NT2/D1 (cell line): ENCODE data around the gene RADIL.

Source experiments
- YY1 ChIP-seq: IDR thresholded peaks from 2 replicates; pipeline ENCODE4 v1.6.1; 2011; ENCODE audit not compliant: insufficient read length, insufficient read depth
- ZNF274 ChIP-seq: IDR thresholded peaks from 2 replicates; pipeline ENCODE4 v1.6.1; 2011; ENCODE audit warnings: mild to moderate bottlenecking, low read depth, low read length

DNA sequence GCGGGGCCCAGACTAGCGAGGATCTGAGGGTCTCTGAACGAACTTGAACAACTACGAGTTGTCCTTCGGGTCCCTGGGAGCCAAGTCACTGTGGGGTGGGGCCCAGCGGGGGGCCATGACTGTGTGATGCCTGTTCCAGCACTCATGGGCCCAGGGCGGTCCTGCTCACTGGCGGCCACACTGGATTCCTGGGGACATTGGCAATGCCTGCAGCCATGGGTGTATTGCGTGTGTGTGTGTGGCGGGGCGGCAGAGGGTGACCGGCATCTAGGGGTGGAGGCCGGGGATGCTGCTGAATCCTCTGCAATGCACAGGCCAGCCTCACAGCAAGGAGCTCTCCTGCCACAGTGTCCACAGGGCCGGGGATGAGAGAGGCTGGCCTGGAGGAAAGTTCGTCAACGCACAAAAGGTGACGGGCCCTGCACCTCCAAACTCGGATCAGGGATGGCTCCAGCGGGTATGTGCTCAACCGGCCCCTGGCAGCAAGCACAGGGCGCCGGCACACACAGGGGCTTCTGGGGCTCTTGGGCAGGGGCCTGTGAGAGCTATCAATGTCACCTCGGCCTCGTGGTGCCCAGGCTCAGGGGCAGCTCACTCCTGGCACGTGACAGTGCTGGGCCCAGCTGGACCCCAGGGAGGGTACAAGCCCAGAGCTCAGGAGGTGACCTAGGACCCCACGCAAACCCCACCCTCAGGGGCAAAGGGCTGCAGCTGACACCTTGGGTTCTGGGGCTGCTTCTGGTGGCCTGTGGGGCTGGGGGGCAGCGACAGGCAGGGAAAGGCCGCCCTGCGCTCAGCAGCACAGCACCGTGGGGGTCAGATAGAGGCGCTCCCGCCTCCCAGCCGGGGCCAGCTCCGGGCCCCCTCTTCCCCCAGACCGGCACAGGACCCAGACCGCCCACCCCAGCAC lies 49.6 kb downstream of the RADIL start:
- no peak for TF ChIP-seq ZNF274
- TF ChIP-seq YY1, result no peak
